Measurements from ENCODE around the gene MAL.

MAL gene

GRCh38 chr2:94996305-94997100, 29.0 kb upstream of the MAL start:
- DNase-seq (ENCODE audit: low read depth in 2 of 2) = no peak

DNA sequence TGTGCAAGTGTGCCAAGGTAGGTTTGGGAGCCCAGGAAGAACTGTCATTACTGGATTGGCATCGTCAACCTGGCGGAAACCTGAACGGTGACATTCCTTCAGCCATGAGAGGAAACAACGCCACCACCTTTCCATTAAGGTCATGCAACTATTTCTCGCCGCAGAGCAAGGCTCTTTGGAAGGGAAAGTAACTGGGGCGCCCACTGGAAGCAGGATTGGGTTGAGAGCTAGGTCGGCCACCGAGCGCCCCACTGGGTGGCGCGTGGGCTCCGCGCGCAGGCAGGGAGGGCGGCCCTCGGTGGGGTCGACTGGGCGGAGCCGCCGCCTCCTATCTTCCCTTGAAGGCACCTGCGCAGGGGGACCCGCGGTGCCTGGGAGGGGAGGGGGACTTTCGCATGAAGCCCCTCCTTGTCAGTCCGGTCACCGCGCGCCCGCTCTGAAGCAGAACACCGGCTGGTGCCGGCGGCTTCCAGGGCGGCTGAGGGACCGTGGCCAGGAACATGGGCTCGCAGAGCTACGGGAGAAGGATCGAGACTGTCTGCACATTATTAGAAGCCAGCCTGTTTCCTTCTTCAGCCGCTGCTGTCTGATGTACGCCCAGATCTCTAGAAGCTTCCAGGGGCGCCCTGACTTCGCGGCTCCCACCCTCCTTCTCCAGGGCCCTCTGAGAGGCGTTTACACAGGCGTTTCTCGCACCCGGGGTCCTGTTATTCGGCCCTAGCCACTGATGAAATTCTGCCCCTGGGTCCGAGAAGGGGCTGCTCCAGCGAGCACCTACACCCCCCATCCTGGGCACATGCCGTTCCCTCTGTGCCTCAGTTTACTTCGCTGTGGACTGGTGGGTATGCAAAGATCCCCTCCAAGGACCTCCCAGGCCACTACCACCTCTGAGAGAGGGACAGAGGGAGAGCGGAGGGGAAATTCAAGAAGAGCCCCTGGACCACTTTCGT, 27.3 kb upstream of the MAL start:
- DNase-seq (ENCODE audit: low read depth in 2 of 2) = no peak

GRCh38 chr2:94999431-94999883, 26.1 kb upstream of the MAL start:
- DNase-seq (ENCODE audit: low read depth in 2 of 2) = no peak

- DNase-seq (ENCODE audit: low read depth in 2 of 2) = no peak
Measured at GRCh38 chr2:95001051-95001562, 24.4 kb upstream of the MAL start.

- DNase-seq (ENCODE audit: low read depth in 2 of 2) = no peak
Measured at GRCh38 chr2:95001701-95002100, 23.8 kb upstream of the MAL start.

DNA sequence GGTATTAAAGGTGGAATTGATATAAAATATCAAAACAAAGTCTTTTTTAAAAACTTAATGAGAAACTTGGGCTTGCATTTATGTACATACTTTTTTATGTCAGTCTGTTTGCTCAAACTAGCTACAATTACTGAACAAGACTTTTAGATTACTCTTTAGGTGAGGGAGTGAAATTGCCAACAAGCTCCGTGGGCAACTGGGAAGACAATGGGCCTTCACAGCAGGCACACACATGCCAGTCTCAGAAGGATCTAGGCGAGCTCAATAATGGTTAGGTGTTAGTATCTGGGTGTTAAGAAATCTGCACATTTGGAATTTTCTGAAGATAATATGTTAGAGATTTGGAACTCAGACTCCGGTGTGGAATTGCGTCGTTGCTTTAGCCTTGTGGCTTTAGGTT, 23.0 kb upstream of the MAL start:
- DNase-seq (ENCODE audit: low read depth in 2 of 2) = no peak

DNA sequence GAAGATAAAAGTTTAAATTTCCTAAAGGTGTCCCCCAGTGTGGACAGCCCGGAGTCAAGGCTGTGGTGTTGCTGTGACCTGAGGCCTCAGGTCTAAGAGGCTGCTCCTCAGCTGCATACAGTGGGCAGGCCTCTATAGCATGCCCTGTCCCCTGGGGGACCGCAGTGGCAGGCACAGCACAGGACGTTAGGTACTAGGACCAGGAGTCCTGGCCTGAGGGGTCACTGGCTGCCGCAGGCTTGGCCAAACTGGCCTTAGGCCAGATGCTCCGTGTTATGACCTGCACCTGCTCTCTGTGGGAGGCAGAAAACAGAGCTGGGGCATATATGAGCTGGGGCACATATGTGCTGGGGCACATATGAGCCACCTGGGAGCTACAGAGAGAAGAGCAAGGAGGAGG, 21.2 kb upstream of the MAL start:
- no peak for DNase-seq (ENCODE audit: low read depth in 2 of 2)

- DNase-seq (ENCODE audit: low read depth in 2 of 2) = no peak
Measured at GRCh38 chr2:95004711-95005110, 20.8 kb upstream of the MAL start.

- no peak for DNase-seq (ENCODE audit: low read depth in 2 of 2)
Measured at GRCh38 chr2:95005726-95006125, 19.8 kb upstream of the MAL start.

- DNase-seq (ENCODE audit: low read depth in 2 of 2) = no peak
Measured at GRCh38 chr2:95006588-95006987, 18.9 kb upstream of the MAL start.

DNA sequence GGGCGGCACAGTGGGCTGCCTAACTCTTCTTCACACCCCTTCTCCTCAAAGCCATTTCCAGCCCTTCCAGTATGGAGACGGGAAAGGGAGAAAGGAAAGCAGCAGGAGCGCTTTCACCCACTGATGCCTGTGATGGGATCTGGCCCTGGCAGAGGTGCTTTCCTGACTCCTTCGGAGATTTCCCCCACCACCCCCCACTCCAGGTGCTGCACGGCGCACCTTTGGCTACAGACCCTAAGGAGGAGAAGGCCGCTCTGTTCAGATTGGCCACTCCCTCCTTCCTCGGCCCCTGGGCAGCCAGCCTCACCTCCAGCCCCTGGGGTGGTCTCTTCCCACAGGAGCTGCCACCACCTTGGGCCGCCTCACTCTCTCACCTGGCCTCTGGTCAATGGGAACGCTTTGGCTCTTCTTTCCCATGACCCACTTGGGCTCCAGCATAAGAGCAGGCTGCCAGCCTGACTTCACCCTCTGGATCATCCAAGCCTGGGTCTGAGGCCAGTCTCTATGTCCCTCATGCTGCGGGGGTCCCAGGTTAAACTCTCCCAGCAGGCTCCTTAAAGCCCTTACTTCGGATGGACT, 18.4 kb upstream of the MAL start:
- no peak for DNase-seq (ENCODE audit: low read depth in 2 of 2)

DNA sequence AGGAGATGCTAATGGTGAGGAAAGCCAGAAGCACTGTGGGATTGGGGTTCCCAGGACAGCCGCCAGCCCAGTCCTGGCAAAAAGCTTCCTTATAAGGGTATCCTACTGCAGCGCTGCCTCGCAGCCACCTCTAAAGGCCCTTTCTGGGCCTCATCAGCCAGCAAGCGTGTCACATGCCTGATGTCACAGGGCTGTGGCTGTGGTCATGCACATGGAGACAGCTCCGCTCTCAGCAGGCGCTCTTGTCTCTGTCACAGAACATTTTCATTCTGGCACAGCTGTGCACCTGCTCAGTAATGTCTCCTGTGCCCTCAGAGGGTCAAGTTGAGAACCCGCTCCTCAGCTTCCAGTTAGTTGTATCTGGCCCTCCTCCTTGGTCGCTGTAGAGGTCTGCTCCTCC, 17.7 kb upstream of the MAL start:
- no peak for DNase-seq (ENCODE audit: low read depth in 2 of 2)

- no peak for DNase-seq (ENCODE audit: low read depth in 2 of 2)
Measured at GRCh38 chr2:95008306-95008705, 17.2 kb upstream of the MAL start.

- no peak for DNase-seq (ENCODE audit: low read depth in 2 of 2)
Measured at GRCh38 chr2:95008996-95009395, 16.5 kb upstream of the MAL start.

DNA sequence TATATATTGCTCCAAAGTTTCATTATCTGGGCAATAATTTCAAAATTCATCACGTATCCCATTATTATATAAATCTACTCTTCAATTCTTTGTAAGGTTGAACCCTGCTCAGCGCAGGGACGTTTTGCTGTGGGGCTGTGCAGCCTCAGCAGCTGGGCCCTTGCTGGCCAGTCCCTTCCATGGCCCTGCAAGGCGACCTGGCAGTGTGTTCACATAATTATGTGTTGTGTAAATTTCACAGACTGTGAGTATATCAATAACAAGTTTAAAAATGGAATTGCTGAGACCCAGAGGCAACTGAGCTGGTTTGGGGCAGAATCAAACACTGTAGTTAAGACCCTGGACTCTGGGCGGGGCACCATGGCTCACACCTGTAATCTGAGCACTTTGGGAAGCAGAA, 16.1 kb upstream of the MAL start:
- no peak for DNase-seq (ENCODE audit: low read depth in 2 of 2)

DNA sequence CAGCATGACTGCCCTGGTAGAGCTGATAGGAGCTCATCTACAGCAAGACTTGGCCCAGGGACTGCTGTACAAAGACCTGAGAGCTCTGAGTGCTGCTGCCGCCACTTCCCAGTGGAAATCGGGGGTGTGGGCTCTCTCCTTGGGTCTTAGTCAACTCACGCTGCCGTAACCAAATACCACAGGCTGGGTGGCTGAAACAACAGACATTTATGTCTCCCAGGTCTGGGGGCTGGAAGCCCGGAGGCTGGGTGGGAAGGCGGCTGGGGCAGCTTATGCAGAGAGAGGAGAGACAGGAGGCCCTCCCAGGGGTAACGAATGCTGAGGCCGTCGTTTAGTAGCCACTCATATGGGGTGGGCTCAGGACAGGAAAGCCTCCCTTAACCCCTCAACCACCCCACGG, 15.4 kb upstream of the MAL start:
- no peak for DNase-seq (ENCODE audit: low read depth in 2 of 2)

- DNase-seq (ENCODE audit: low read depth in 2 of 2) = no peak
Measured at GRCh38 chr2:95010718-95011117, 14.8 kb upstream of the MAL start.

DNA sequence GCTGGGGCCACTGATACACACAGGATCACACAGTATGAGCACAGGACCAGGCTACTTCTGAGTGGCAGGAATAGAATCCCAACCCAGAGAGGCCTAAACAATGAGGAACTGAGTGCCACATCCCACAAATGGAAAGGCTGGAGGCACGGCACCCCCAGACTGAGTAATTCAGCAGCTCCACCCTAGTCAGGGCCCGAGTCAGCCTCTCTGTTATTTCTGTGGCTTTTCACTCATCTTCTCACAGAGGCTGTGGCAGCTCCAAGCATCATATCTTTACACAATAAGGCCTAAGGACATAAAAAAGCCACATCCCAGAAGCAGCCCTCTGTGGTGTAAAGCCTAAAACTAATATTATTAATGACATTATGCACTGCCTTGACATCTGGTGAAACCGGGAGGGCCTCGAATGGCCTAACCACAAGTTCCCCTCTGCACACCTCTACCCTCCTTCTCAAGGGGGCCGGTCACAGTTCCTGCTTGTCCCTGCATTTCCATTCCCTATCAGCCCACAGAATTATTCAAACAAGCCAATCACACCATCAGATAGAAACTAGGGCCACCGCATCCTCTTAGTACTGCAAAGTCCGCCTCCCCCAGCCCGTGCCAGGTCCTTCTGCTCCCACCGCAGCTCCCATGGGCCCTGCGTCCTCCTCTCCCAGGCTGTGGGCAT, 12.5 kb upstream of the MAL start:
- no peak for DNase-seq (ENCODE audit: low read depth in 2 of 2)

- DNase-seq (ENCODE audit: low read depth in 2 of 2) = no peak
Measured at GRCh38 chr2:95013726-95014125, 11.8 kb upstream of the MAL start.

DNA sequence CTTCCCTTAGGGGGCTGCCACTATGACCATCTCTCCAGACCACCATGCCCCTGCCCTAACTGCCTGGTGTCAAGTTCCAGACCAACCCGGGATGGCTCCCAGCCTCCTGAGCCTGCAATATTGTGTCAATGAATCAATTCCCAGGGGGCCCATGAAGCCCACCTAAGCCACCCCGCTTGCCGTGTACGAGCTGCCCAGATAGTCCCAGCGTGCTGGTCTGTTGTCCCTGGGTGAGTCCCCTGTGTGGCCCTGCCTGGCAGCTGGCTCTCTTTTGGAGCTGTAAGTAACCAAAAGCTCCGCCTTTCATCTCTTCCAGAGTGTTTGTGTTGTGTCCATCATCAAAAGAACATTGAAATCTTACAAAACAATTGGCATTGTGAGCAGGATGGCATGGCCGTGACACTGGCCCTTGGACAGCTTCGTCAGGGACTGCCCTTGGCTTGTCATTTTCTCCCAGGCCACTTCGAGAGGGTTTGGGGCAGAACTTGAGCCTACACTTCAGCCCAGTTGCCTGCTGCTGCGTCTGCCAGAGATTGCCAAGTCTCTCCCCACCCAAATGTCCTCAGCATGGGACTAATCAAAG, 11.3 kb upstream of the MAL start:
- DNase-seq (ENCODE audit: low read depth in 2 of 2) = no peak

DNA sequence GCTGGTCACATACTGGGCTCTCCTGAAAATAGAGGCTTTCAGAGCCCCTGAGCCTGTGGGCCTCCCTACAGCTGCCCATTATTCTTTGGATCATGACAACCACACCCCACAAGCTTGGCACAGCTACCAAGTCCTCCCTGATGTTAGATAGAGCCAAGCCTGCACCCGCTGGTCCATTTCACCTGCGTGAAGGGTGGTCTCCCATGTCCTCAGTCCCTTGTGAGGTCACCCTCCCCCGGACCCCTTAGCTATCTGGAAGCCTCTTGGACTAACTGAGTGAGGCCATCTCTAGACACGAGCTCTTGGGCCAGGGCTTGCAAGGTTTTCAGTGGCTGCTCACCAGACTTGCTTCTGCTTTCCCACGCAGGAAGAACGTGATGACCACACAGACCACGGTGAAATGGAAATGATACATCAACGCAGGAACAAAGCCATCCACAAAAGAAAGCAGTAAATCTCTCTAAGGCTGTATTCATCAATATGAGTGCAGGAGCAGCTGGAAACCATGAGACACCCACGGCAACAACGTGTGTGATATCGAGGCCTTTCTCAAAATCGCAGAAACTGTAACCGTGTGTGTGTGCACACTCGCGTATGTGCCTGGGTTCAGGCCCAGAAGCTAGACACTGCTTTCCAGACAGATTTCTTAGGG, 10.1 kb upstream of the MAL start:
- DNase-seq (ENCODE audit: low read depth in 2 of 2) = no peak

Measured in stimulated activated CD8-positive, alpha-beta memory T cell treated with anti-CD3 and anti-CD28 coated beads, Interleukin-2, amount 100 ng/mL, for 1 hour (primary cell).